Activated CD8-positive, alpha-beta T cell treated with anti-CD3 and anti-CD28 coated beads for 36 hours (primary cell): ENCODE measurements around the gene NLRP8. TPM values are rescaled to one million over a fixed set of nuclear protein-coding genes. Genes with fewer than 3 reads are reported as not detected.
"Not testable (repeated sequence)": the region's sequence is repeated elsewhere in the genome, so short reads cannot be mapped to it uniquely, and the experiment has no call there.

Experiments
- ATAC-seq: fragments of 200-7000 bp; cut with Tn5 transposase; one replicate; pipeline ENCODE4 v1.10.0; 2021; ENCODE audit warnings: mild to moderate bottlenecking, moderate library complexity
- CTCF ChIA-PET: fragments of 350-600 bp; sonication (Branson Sonifier 250); formaldehyde crosslinking; loops from one replicate; lab custom pipeline; 2021; ENCODE audit warnings: antibody characterized with exemption; lab: Charles Lee
- POLR2A ChIA-PET: fragments of 350-600 bp; sonication (Branson Sonifier 250); formaldehyde crosslinking; loops from one replicate; lab custom pipeline; 2021; ENCODE audit warnings: antibody characterized with exemption; lab: Charles Lee
- DNase-seq: peaks from one replicate; pipeline ENCODE4 v3.0.0-alpha.2; 2020
- H3K27ac Mint-ChIP-seq: one replicate; pipeline ENCODE4 v1.8.0; 2021; ENCODE audit warnings: mild to moderate bottlenecking, mixed read lengths
- H3K27me3 Mint-ChIP-seq: one replicate; pipeline ENCODE4 v1.8.0; 2021; ENCODE audit warnings: mixed read lengths
- H3K36me3 Mint-ChIP-seq: one replicate; pipeline ENCODE4 v1.8.0; 2021; ENCODE audit warnings: low read depth, mixed read lengths
- H3K4me1 Mint-ChIP-seq: one replicate; pipeline ENCODE4 v1.8.0; 2021; ENCODE audit warnings: low read depth, mixed read lengths
- H3K4me3 Mint-ChIP-seq: one replicate; pipeline ENCODE4 v1.8.0; 2021; ENCODE audit warnings: mild to moderate bottlenecking, moderate library complexity, mixed read lengths
- H3K9me3 Mint-ChIP-seq: one replicate; pipeline ENCODE4 v1.8.0; 2021; ENCODE audit warnings: mixed read lengths
- CTCF ChIP-seq: fragments of 200-600 bp; IDR thresholded peaks from one replicate; pipeline ENCODE4 v1.8.0; 2022; ENCODE audit warnings: antibody characterized with exemption, mild to moderate bottlenecking
- intact Hi-C: fragments of 100-400 bp; cut with micrococcal nuclease; formaldehyde crosslinking; loops from one replicate; pipeline ENCODE4 v1.10.0; 2022
- total RNA-seq, 2 experiments: library from RNA; stranded (reverse); gene quantifications; one replicate each; pipeline ENCODE4 v1.2.3, GENCODE V29; 2021

Gene NLRP8
- total RNA-seq, 2 experiments from 2014 or later = not detected

GRCh38 chr19:55927991-55928390 is 19.6 kb upstream of the NLRP8 start:
- ChIA-PET POLR2A (no interaction called here), CTCF (no interaction called here)
- TF ChIP-seq CTCF = no peak
- intact Hi-C loops = no loop called here
- no peak for DNase-seq
- no peaks in the 10 kb centered on the region for H3K4me1 Mint-ChIP-seq
- H3K27ac Mint-ChIP-seq = no peak overlapping the region
- H3K27me3 Mint-ChIP-seq = peaks cover 3% of the 10 kb centered on the region
- ATAC-seq = no peak
- H3K36me3 Mint-ChIP-seq = no peaks in the 10 kb centered on the region
- H3K9me3 Mint-ChIP-seq = peaks cover 11% of the 10 kb centered on the region
- no peak overlapping the region for H3K4me3 Mint-ChIP-seq

DNA sequence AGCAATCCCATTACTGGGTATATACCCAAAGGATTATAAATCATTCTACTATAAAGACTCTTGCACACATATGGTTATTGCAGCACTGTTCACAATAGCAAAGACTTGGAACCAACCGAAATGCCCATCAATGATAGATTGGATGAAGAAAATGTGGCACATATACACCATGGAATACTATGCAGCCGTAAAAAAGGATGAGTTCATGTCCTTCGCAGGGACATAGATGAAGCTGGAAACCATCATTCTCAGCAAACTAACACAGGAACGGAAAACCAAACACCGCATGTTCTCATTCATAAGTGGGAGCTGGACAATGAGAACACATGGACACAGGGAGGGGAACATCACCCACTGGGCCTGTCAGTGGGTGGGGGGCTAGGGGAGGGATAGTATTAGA is 18.4 kb upstream of the NLRP8 start:
- H3K4me3 Mint-ChIP-seq, H3K27ac Mint-ChIP-seq, intact Hi-C loops, DNase-seq, POLR2A ChIA-PET, H3K27me3 Mint-ChIP-seq, CTCF ChIA-PET, H3K9me3 Mint-ChIP-seq, H3K4me1 Mint-ChIP-seq, H3K36me3 Mint-ChIP-seq, ATAC-seq: not testable (repeated sequence)

DNA sequence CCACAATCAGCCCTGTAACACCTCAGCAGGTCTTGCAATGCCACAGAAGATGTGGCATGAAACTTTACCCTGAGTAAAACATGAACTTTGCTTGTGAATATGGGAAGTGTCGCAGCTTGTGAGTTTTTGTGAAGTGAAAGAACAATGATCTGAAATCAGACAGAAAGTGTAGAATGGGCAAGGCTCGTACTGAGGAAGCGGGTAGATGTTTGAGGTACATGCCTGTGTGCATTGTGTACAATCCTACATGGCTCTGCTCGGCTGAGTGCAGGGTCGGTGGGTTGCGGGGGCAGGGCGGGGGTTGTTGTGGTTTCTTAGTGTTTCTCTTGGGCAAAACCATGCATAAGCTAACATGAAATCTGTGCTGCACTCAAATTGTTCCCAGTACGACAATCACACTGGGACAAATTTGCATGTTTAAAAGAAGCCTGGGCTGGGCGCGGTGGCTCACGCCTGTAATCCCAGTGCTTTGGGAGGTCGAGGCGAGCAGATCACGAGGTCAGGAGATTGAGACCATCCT is 16.6 kb upstream of the NLRP8 start:
- no peaks in the 10 kb centered on the region for H3K36me3 Mint-ChIP-seq
- no peak overlapping the region for H3K4me3 Mint-ChIP-seq
- no peaks in the 10 kb centered on the region for H3K27me3 Mint-ChIP-seq
- intact Hi-C loops = no loop called here
- ChIA-PET CTCF (no interaction called here), POLR2A (interaction anchor here (0.5 kb wide), 1 partner anchor 334 kb away, joined by 3 read pairs; no protein-coding TSS in a partner anchor)
- ATAC-seq (no peak), DNase-seq (no peak)
- TF ChIP-seq CTCF = no peak
- no peaks in the 10 kb centered on the region for H3K4me1 Mint-ChIP-seq
- H3K27ac Mint-ChIP-seq = no peak overlapping the region
- peaks cover 3% of the 10 kb centered on the region for H3K9me3 Mint-ChIP-seq

DNA sequence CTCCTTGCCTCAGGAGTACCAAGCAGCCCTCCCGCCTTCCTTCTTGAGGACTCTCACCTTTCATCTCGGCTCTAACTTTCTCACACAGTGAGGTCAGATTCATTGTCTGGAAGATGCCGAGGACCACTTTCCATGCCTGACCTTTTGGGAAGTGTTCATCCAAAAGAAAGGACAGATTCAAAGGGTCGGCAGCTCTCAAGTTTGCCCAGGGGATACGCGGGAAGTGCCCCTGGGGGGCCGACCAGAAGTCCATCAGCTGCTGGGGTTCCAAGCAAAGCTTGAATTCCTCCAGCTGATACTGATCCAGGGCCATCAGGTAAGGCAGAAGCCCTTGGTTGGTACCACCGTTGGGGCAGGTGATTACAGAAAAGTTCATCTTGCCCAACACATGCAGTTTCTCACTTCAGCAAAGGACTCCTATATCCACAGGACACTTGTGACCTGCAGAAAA is 15.7 kb upstream of the NLRP8 start, which contains the start of gene NLRP13:
NLRP13 (minus strand) TSS at position 401 of the 451 bp plus-strand sequence; CDS start at position 376, 25 bp downstream.
- ATAC-seq = no peak
- Mint-ChIP-seq H3K36me3 (no peaks in the 10 kb centered on the region), H3K9me3 (peaks cover 3% of the 10 kb centered on the region), H3K27me3 (no peaks in the 10 kb centered on the region), H3K27ac (no peak within 1 kb of the TSS), H3K4me3 (no peak within 1 kb of the TSS), H3K4me1 (no peaks in the 10 kb centered on the region)
- no peak for DNase-seq
- no peak for TF ChIP-seq CTCF
- CTCF ChIA-PET = no interaction called here
- intact Hi-C loops = no loop called here
- POLR2A ChIA-PET = no interaction called here

DNA sequence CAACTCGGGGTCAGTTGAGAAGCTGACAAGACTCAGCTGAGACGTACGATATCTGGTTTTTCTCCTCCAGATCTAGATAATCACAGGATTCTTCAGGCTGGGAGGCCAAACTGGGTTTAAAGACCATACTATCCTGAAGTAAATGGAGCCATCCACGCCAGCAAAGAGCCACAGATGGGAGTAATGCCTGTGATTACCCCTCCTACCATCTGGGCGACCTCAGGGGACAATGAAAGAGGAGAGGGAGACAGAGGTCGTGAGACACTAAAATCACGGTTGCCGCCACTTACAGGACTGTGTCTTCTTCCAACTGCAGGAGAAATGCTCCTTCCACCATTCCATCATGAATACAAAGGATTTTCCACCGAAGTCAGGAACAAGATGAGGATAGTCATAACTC is 12.4 kb upstream of the NLRP8 start:
- Mint-ChIP-seq H3K36me3 (no peaks in the 10 kb centered on the region), H3K4me3 (no peak overlapping the region), H3K4me1 (no peaks in the 10 kb centered on the region), H3K27ac (no peak overlapping the region), H3K9me3 (peaks cover 1% of the 10 kb centered on the region), H3K27me3 (no peaks in the 10 kb centered on the region)
- ATAC-seq = no peak
- ChIA-PET CTCF (no interaction called here), POLR2A (no interaction called here)
- intact Hi-C loops = no loop called here
- TF ChIP-seq CTCF = no peak
- DNase-seq = no peak
